Tibial nerve (tissue), 4 donors: ENCODE measurements around the gene HKDC1.

ENCODE experiments used
- CTCF ChIP-seq, 5 experiments: fragments of 200-600 bp in 3 of 5; fragments of 450-650 bp in 2 of 5; sonication (generic) in 3 of 5; IDR thresholded peaks; one replicate each; pipeline ENCODE4 v1.5.1; 2016 to 2019; ENCODE audit warnings: antibody characterized with exemption in 5 of 5, mild to moderate bottlenecking in 3 of 5, moderate library complexity in 2 of 5
- EP300 ChIP-seq, 2 donors: sonication (generic); formaldehyde crosslinking; IDR thresholded peaks; one replicate each; pipeline ENCODE4 v1.6.1; 2017; ENCODE audit warnings: antibody characterized with exemption in 2 of 2, mild to moderate bottlenecking in 1 of 2
- POLR2A ChIP-seq, 2 donors: fragments of 450-650 bp; IDR thresholded peaks; one replicate each; pipeline ENCODE4 v1.6.1; 2017; ENCODE audit warnings: antibody characterized with exemption in 2 of 2, mild to moderate bottlenecking in 2 of 2, moderate library complexity in 2 of 2

DNA sequence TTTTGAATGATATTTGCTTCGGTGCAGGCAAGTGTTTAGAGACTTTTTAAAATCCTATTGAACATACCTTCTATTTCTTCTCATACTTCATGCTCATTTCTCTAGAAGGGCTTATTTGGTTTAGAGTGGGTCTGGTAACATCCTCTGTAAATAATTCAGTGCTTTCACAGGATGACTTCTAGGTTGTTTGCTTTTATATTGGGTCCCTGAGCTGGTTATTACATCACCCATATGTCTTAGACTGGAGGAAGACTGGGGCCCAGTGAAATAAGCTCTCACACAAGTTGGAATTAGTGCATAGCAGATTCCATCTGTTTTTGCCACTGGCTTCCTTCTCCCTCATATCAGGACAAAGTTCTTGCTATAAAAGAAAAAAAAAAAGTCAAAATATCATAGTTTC, 33.6 kb upstream of the HKDC1 start:
- TF ChIP-seq CTCF (IDR thresholded peaks at IDR 0.05), result no peak
- TF ChIP-seq POLR2A (IDR thresholded peaks at IDR 0.05), result no peak
- TF ChIP-seq EP300 (IDR thresholded peaks at IDR 0.05), result no peak
